SK-N-MC (cell line): ENCODE data around the gene ADRB1.

Source experiments
- FOXP2 ChIP-seq: optimal IDR thresholded peaks from 2 replicates; pipeline ENCODE3; 2011; ENCODE audit warnings: mild to moderate bottlenecking, moderate library complexity; ENCODE audit not compliant: insufficient read depth; ENCODE audit errors: extremely low read length, control extremely low read depth
- POLR2AphosphoS5 ChIP-seq: IDR thresholded peaks from 2 replicates; pipeline ENCODE4 v1.6.1; 2012; ENCODE audit warnings: mild to moderate bottlenecking, low read depth, low read length, borderline replicate concordance

DNA sequence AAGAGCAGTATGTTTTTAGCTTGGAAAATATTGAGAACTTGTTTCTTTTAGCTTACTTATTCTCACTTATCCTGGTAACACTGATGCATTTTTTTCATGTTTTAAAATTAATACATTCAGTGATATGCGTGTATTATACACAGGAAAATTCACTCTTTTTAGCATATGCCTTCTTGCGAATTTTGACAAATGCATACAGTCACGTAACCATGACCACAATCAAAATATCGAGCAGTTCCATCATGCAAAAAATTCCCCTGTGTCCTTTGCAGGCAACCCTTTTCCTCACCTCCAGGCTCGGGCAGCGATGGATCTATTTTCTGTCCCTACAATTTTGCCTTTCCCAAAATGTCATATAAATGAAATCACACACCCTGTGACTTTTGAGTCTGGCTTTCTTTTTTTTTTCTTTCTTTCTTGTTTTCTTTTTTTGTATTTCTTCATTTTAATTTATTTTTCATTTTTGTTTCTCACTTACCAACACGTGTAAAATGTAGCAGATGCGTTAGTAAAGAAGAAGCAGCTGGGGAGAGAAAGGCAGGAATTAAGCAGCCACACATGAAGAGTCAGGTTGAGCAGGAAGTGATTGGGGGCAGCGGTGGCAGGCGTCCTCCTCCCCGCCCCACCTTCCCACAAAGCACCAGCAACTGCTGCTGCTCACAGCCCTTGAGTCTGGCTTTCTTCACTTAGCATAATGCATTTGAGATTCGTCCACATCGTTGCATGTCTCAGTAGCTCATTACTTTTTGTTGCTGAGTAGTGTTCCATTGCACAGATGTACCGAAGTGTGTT, 29.9 kb downstream of the ADRB1 start:
- TF ChIP-seq POLR2AphosphoS5 (no peak), FOXP2 (no peak)
